Adrenal gland (tissue), 5 donors: ENCODE measurements around the gene VAT1.

Source experiments
- CTCF ChIP-seq, 6 experiments: fragments of 450-650 bp in 4 of 6; fragments of 200-600 bp in 2 of 6; sonication (generic) in 1 of 6; IDR thresholded peaks; 1 replicate in 5 of 6; 2 replicates in 1 of 6; pipeline versions ENCODE4 v1.5.1 to v1.8.0; 2016 to 2021; ENCODE audit warnings: antibody characterized with exemption in 6 of 6, mild to moderate bottlenecking in 2 of 6, moderate library complexity in 1 of 6
- POLR2A ChIP-seq, 2 donors: fragments of 450-650 bp; IDR thresholded peaks; one replicate each; pipeline ENCODE4 v1.6.1; 2017; ENCODE audit warnings: antibody characterized with exemption in 2 of 2, mild to moderate bottlenecking in 2 of 2, moderate library complexity in 1 of 2
- donor health status: DM: no; HTN: no; CAD: no.

DNA sequence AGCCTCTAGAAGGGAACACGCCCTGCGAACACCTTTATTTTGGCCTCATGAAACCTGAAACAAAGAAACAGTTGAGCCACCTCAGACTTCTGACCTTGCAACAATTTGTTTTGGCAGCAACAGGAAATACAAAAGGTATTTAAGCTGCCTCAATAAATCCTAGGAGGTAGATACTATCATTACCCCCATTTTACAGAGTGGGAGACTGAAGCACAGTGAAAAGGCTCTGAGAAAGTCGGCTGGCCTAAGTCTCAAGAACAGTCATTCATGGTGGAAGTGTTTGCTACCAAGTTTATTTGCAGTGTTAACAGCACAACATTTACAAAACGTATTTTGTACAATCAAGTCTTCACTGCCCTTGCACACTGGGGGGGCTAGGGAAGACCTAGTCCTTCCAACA is 21.8 kb upstream of the VAT1 start:
- TF ChIP-seq CTCF (IDR thresholded peaks at IDR 0.05) (no peak), POLR2A (IDR thresholded peaks at IDR 0.05) (no peak)
